ENCODE results near the gene CHM. TPM values are rescaled to one million over a fixed set of nuclear protein-coding genes. Genes with fewer than 3 reads are reported as not detected.
"Not testable (repeated sequence)": the region's sequence is repeated elsewhere in the genome, so short reads cannot be mapped to it uniquely, and the experiment has no call there.

The CHM gene
- total RNA-seq, 1 donor from 2014 or later = 15.0 TPM

- no peak overlapping the region for H3K4me3 ChIP-seq (ENCODE audit: low read depth, low read length)
- TF ChIP-seq, protein P1, sequence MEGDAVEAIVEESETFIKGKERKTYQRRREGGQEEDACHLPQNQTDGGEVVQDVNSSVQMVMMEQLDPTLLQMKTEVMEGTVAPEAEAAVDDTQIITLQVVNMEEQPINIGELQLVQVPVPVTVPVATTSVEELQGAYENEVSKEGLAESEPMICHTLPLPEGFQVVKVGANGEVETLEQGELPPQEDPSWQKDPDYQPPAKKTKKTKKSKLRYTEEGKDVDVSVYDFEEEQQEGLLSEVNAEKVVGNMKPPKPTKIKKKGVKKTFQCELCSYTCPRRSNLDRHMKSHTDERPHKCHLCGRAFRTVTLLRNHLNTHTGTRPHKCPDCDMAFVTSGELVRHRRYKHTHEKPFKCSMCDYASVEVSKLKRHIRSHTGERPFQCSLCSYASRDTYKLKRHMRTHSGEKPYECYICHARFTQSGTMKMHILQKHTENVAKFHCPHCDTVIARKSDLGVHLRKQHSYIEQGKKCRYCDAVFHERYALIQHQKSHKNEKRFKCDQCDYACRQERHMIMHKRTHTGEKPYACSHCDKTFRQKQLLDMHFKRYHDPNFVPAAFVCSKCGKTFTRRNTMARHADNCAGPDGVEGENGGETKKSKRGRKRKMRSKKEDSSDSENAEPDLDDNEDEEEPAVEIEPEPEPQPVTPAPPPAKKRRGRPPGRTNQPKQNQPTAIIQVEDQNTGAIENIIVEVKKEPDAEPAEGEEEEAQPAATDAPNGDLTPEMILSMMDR (conservative IDR thresholded peaks at IDR 0.05; ENCODE audit: low read depth, low read length) = no peak
- DNase-seq (ENCODE audit: low read depth) = no peak
Observed at GRCh38 chrX:85941275-85941674, 106.1 kb downstream of the CHM start.

GRCh38 chrX:85939942-85940341 is 107.4 kb downstream of the CHM start:
- not testable (repeated sequence) for DNase-seq (ENCODE audit: low read depth); H3K4me3 ChIP-seq (ENCODE audit: low read depth, low read length)

- H3K4me3 ChIP-seq (ENCODE audit: low read depth, low read length); DNase-seq (ENCODE audit: low read depth): not testable (repeated sequence)
Observed at GRCh38 chrX:85934399-85934798, 113.0 kb downstream of the CHM start.

DNA sequence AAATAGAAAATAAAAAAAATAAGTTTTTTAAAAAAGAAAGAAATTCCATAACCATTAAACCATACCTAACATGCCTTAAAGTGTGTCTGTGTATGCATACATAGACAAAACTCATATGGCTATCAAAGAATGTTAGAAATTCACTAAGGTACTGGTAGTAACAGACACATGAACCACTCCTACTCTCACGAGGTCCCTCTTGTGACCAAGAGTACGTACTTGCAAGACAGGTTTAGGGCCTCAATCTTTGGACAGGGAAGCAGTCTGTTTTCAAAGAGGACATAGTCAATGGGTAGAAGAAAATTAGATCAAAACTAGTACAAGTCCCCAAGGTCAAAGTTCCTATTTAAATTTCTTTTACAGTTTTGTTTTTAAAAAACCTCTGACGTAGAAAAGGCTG is 117.3 kb downstream of the CHM start:
- TF ChIP-seq, protein P1 (conservative IDR thresholded peaks at IDR 0.05; ENCODE audit: low read depth, low read length) = no peak
- DNase-seq (ENCODE audit: low read depth) = no peak
- H3K4me3 ChIP-seq (ENCODE audit: low read depth, low read length) = no peak overlapping the region

DNA sequence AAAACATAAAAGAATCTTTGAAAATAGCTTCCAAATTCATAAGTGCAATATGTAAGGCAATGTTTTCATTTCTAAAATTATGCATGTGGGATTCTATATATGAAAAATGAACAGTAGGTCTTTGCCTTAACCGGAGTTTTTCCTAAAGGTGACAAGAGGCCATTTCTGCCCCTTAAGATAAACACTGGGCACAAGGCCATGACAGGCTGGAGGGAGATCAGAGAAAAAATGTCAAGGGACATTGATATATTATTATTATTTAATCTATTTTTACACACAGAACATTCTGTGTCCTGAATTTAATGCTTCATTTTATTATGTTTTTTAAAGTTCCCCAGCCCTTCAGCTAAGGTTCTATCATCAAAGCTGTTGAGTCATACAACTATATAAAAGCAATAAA is 118.8 kb downstream of the CHM start:
- TF ChIP-seq, protein P1 (conservative IDR thresholded peaks at IDR 0.05; ENCODE audit: low read depth, low read length) = no peak
- no peak for DNase-seq (ENCODE audit: low read depth)

DNA sequence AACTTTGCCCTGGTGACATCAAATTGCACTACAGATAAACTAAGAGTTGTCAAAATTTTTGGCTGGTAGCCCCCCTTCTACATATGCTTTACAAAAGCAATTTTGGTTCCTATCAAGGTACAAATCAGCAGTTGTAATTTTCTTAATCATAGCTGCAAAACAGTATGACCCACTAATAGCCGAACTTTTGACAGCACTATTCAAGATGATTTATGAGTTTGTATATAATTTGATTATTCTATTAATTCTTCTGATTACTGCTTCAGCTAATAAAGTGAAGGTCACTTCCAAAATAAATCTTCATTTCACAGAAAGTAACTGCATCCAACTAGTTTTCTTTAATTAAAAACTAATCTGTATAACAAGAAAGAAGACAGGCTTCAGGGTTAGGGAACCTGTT is 119.6 kb downstream of the CHM start:
- DNase-seq (ENCODE audit: low read depth) = no peak
- H3K4me3 ChIP-seq (ENCODE audit: low read depth, low read length) = no peak overlapping the region
- TF ChIP-seq, protein P1 (conservative IDR thresholded peaks at IDR 0.05; ENCODE audit: low read depth, low read length) = no peak

More for the DNA sequence above, 118.8 kb downstream of the CHM start:
- no peak overlapping the region for H3K4me3 ChIP-seq (ENCODE audit: low read depth, low read length)

DNA sequence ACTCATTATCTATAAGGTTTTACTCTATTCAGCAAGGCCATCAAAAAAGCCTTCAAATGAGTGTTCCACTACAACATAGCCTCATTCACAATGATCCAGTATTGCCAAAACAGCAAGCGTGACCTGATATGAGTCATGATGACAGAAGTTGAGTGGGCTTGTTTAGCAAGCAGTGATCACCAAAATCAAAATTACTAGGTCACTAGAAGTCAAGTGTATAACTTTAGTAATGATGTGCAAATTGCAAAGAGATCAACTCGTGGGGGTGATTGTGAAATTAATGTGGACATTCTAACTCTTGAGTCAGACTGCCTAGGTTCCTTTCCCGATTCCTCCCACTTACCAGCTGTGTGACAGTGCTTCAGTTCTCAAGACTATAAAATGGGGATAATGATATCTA is 124.5 kb downstream of the CHM start:
- no peak overlapping the region for H3K4me3 ChIP-seq (ENCODE audit: low read depth, low read length)
- DNase-seq (ENCODE audit: low read depth) = peak; percentile 38
- TF ChIP-seq, protein P1 (conservative IDR thresholded peaks at IDR 0.05; ENCODE audit: low read depth, low read length) = no peak

- not testable (repeated sequence) for H3K4me3 ChIP-seq (ENCODE audit: low read depth, low read length); DNase-seq (ENCODE audit: low read depth)
Observed at GRCh38 chrX:85916656-85917280, 130.6 kb downstream of the CHM start.

DNA sequence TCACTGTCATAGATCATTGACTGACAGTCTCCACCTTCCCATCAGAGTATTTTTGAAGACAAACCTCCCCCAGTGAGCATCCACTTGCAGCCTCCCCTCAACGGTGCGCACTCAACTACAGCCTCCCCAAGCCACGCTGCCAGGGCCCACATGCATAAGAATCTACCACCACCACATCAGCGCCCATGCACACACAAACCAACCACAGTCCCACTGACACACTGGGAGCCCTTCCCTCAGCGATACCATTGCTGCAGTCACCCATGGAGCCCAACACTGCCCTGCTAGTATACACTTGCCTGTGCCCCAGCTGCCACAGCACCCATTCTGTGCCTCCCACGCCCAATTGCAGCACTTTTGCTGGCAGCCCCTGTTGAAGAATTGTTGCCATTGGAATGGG is 132.9 kb downstream of the CHM start:
- no peak for DNase-seq (ENCODE audit: low read depth)
- H3K4me3 ChIP-seq (ENCODE audit: low read depth, low read length) = no peak overlapping the region
- TF ChIP-seq, protein P1 (conservative IDR thresholded peaks at IDR 0.05; ENCODE audit: low read depth, low read length) = no peak

Data from epithelial cell of proximal tubule (primary cell).